Parathyroid adenoma (tissue), 2 donors: ENCODE measurements around the gene CAPRIN2.
A peak's percentile ranks its signal among the peaks of the same experiment; 100 is the strongest.

Experiments used
- H2AFZ ChIP-seq: fragments of 300-600 bp; sonication (generic); one replicate; pipeline ENCODE4 v1.7.0; 2017; ENCODE audit warnings: antibody characterized with exemption, mild to moderate bottlenecking
- H3K27ac ChIP-seq: fragments of 300-600 bp; sonication (generic); one replicate; pipeline ENCODE4 v1.7.0; 2017
- H3K27me3 ChIP-seq: fragments of 300-600 bp; sonication (generic); one replicate; pipeline ENCODE4 v1.7.0; 2017; ENCODE audit warnings: low read length; ENCODE audit not compliant: control insufficient read depth, insufficient read depth
- H3K36me3 ChIP-seq: fragments of 300-600 bp; sonication (generic); one replicate; pipeline ENCODE4 v1.7.0; 2017; ENCODE audit warnings: low read length; ENCODE audit not compliant: control insufficient read depth, insufficient read depth
- H3K4me1 ChIP-seq: fragments of 300-600 bp; sonication (generic); one replicate; pipeline ENCODE4 v1.7.0; 2017; ENCODE audit warnings: control low read depth
- H3K4me2 ChIP-seq: fragments of 300-600 bp; sonication (generic); one replicate; pipeline ENCODE4 v1.7.0; 2017; ENCODE audit warnings: low read length
- H3K4me3 ChIP-seq: fragments of 300-600 bp; sonication (generic); one replicate; pipeline ENCODE4 v1.7.0; 2017; ENCODE audit warnings: low read depth, low read length
- H3K79me2 ChIP-seq: fragments of 300-600 bp; sonication (generic); one replicate; pipeline ENCODE4 v1.7.0; 2017; ENCODE audit warnings: control low read depth
- H3K9ac ChIP-seq: fragments of 300-600 bp; sonication (generic); one replicate; pipeline ENCODE4 v1.7.0; 2017; ENCODE audit warnings: mild to moderate bottlenecking
- H3K9me3 ChIP-seq: fragments of 300-600 bp; sonication (generic); one replicate; pipeline ENCODE4 v1.7.0; 2017; ENCODE audit warnings: low read length; ENCODE audit not compliant: control insufficient read depth
- CTCF ChIP-seq: fragments of 300-600 bp; sonication (generic); IDR thresholded peaks from one replicate; pipeline ENCODE4 v1.7.0; 2017; ENCODE audit warnings: antibody characterized with exemption, mild to moderate bottlenecking
- donor health status: primary hyperparathyroidism.

CAPRIN2 gene

GRCh38 chr12:30754750-30755394, at the start of gene CAPRIN2:
TSS of gene CAPRIN2 (minus strand) at chr12:30754951. CDS start at chr12:30753520, 1,431 bp downstream.
- Histone ChIP-seq H3K9me3 (no peaks in the 10 kb centered on the region), H3K27ac (peak within 1 kb of the TSS; percentile 87)
- peak; percentile 57 for TF ChIP-seq CTCF

GRCh38 chr12:30797689-30798088, 42.9 kb upstream of the CAPRIN2 start:
- Histone ChIP-seq H3K9me3 (no peaks in the 10 kb centered on the region), H3K27me3 (no peaks in the 10 kb centered on the region), H3K4me3 (no peak overlapping the region), H3K4me2 (no peak overlapping the region), H3K9ac (no peak overlapping the region), H3K36me3 (no peaks in the 10 kb centered on the region), H3K27ac (no peak overlapping the region), H3K4me1 (no peaks in the 10 kb centered on the region), H2AFZ (no peak overlapping the region), H3K79me2 (no peaks in the 10 kb centered on the region)
- no peak for TF ChIP-seq CTCF

More at GRCh38 chr12:30754750-30755394, at the start of gene CAPRIN2:
- Histone ChIP-seq H3K79me2 (peaks cover 12% of the 10 kb centered on the region), H2AFZ (peak within 1 kb of the TSS; percentile 86), H3K27me3 (no peaks in the 10 kb centered on the region), H3K4me1 (peaks cover 10% of the 10 kb centered on the region), H3K4me2 (peak within 1 kb of the TSS; percentile 98), H3K4me3 (peak within 1 kb of the TSS; percentile 86), H3K9ac (peak within 1 kb of the TSS; percentile 59), H3K36me3 (no peaks in the 10 kb centered on the region)

- H3K79me2 ChIP-seq: no peaks in the 10 kb centered on the region
- H3K4me2 ChIP-seq: peak overlapping the region; percentile 88
- H2AFZ ChIP-seq: peak overlapping the region; percentile 98
- H3K4me3 ChIP-seq: peak overlapping the region; percentile 39
- no peak for TF ChIP-seq CTCF
- no peaks in the 10 kb centered on the region for H3K27me3 ChIP-seq
- H3K9ac ChIP-seq: no peak overlapping the region
- no peak overlapping the region for H3K27ac ChIP-seq
- H3K36me3 ChIP-seq: no peaks in the 10 kb centered on the region
- no peaks in the 10 kb centered on the region for H3K9me3 ChIP-seq
- H3K4me1 ChIP-seq: no peaks in the 10 kb centered on the region
These were observed 42.2 kb upstream of the CAPRIN2 start for GRCh38 chr12:30796891-30797371.

GRCh38 chr12:30796313-30796780, 41.6 kb upstream of the CAPRIN2 start:
- H2AFZ ChIP-seq: peak overlapping the region; percentile 98
- no peaks in the 10 kb centered on the region for H3K79me2 ChIP-seq
- no peaks in the 10 kb centered on the region for H3K9me3 ChIP-seq
- no peak overlapping the region for H3K27ac ChIP-seq
- H3K36me3 ChIP-seq: no peaks in the 10 kb centered on the region
- peak overlapping the region; percentile 39 for H3K4me3 ChIP-seq
- TF ChIP-seq CTCF: no peak
- peak overlapping the region; percentile 88 for H3K4me2 ChIP-seq
- H3K27me3 ChIP-seq: no peaks in the 10 kb centered on the region
- no peak overlapping the region for H3K9ac ChIP-seq
- H3K4me1 ChIP-seq: no peaks in the 10 kb centered on the region
